ENCODE results near the gene ITPK1.

ITPK1 gene

DNA sequence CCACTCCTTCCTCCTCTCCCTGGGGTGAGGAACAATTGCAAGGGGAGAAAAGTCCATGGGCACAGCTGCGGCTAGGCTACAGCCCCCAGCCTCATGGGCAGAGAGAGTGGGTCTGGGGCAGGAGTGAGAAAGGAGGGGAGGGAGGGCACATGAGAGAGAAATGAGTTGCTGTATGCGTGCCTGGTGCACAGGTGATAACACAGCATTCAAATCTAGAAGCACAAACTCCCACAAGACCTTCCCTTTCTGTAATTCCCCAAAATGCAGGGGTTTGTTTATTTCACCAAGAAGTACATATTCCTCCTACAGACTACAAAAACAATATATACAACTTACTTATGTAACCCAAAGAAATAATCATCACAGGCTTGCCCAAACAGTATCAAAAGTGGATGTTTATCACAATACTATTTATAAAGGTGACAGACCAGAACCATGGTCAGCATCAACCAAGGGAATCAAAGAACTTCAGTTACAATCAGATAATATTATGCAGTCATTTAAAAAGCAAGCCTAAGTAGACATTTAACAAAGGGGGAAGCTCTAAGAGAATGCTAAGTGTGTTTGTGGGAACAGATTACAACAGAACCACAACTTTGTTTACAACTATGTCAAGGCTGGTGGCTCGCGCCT is 54.2 kb downstream of the ITPK1 start:
- no peak for DNase-seq (ENCODE audit: low read depth)

DNA sequence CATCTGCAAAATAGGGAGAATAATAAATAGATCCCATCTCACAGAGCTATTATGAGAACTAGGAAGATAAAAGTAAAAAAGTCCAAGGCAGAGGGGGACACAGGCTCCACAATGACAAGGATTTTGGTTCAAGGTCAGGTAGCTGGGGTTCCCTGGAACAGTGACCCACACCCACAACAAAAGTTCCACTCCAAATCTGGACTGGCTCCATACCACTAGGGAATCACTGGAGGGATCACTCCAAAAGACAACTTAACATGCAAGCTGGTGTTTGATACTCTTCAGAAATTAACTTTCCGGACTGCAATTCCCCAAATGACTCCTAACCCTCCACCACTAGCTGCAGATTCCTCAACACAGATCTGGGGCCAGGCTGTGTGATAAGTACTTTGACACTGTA is 54.9 kb downstream of the ITPK1 start:
- no peak for DNase-seq (ENCODE audit: low read depth)

- DNase-seq (ENCODE audit: low read depth) = no peak
Measured at GRCh38 chr14:93059917-93060545, 55.7 kb downstream of the ITPK1 start.

DNA sequence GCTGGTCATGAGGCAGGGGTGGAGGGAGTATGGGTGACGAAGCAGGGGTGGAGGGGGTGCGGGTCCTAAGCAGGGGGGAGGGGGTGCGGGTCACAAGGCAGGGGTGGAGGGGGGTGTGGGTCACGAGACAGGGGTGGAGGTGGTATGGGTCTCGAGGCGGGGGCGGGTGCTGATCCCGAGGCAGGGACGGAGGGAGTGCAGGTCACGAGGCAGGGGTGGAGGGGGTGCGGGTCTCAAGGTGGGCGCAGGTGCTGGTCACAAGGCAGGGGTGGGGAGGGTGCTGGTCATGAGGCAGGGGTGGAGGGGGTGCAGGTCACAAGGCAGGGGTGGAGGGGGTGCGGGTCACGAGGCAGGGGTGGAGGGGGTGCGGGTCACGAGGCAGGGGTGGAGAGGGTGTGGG is 56.5 kb downstream of the ITPK1 start:
- no peak for DNase-seq (ENCODE audit: low read depth)

DNA sequence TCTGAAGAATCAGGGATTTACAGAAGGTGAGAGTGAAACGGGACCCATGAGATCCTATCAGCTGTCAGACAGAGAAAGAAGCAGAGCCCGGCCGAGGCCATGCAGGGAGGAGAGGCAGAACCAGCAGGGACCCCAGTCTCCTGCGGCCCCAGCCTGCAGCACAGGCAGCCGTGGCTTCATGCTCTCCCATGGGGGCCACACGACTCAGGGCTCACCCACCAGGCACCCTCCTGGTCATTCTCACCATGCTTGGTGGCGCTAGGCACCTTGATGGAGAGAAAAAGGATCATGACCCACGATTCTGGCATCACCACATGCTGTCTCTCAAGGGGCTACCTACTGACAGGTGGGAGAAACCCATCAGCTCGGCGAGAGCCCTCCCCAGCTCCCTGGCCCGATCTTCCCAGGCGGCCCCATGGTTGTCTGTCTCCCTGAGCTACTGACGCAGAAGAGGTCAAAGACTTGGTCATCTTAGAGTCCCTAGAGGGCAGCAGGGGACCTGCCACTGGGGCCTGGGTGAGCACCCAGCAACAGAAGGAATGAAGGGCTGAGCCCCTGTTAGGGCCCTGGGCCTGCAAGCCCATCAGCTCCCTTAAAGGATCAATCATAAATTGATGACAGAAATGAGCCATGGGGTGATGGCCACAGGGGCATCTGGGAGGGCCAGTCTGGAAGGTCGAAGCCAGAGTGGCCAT is 58.0 kb downstream of the ITPK1 start:
- no peak for DNase-seq (ENCODE audit: low read depth)

DNA sequence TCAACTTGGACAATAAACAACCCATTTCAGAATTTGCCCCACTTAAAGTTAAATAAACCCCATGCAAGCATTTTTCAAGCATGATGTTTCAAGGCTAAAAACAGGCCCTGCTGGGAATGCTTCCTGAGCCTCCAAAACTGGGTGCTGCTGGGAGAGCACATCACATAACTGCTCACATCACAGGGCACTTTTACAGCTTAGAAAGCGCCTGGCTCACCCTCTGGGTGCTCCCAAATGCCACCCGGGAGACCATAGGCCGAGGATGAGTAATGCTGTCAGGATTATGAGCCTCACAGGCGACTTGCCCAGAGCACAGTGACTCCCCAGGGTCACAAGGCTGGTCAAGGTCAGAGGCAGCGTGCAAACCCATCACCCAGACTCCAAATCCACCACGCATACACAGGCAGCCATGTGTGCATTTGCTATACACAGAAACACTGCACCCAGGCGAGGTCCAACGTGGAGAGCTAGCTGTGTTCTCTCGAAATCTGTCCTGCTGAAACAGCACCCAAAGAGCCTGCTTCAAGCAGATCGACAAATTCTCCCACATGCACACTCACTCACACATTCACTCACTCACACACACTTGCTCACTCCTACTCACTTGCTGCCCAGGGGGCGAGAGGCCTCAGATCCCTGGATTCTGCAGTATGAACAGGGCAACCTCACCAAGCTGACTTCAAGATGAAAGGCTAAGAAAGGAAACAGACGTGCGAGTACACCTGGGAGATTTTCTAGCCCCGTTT is 58.7 kb downstream of the ITPK1 start:
- no peak for DNase-seq (ENCODE audit: low read depth)

- no peak for DNase-seq (ENCODE audit: low read depth)
Measured at GRCh38 chr14:93056166-93056839, 59.4 kb downstream of the ITPK1 start.

DNA sequence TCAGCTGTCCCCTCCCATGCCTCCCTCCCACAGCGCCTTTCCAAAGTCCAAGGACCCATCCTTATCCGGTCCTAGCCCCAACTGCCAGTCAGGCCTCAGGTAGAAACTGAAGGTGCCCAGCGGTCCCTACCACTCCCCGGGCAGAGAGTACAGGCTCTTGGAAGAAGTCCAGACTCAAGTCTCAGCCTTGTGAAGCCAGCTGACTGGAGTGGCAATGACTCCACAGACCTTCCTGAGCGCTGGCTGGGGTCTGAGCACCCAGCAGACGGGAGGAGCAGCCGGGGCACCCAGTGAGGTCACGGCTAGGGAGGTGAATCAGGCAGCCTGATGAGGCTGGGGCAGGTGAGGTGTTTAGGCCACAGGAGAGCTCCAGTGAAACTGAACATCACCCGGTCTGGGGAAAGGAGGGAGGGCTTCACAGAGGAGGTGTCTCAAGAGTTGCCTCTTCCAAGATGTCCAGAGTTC is 60.0 kb downstream of the ITPK1 start:
- no peak for DNase-seq (ENCODE audit: low read depth)

DNA sequence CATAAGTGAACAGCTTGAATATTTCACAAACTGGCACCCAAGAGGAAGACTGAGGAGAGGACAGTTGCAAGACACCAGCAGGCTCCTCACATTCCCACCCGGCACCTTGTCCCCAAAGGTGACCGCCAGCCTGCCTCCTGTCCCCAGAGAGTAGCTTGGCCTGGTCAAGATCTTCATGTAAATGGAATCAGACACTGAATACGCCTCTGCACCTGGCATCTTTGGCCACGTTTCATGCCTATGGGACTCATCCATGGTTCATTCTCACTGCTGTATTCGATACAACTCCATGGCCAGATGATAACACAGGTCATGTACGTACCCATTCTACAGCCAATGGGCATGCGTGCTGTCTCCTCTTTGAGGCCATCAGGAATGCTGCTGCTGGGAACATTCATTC is 60.8 kb downstream of the ITPK1 start:
- DNase-seq (ENCODE audit: low read depth) = no peak

DNA sequence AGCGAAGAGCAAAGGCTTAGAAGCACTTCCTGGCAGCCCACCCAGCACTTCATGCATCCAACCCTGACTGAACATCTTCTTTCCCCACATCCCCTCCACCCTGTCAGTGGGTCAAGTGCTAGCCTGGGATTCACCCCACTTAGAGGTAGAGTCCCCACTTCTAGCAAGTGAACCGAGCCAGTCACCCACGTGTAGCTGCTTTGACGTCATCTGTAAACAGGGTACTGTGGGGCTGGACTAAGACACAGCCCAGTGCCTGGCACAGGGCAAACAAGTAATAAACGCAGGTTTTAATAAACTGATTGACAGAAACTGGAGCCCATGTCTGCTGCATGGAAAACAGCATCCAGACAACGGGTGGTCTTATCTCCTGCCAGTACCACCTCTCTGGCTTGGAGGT is 61.7 kb downstream of the ITPK1 start:
- no peak for DNase-seq (ENCODE audit: low read depth)

DNA sequence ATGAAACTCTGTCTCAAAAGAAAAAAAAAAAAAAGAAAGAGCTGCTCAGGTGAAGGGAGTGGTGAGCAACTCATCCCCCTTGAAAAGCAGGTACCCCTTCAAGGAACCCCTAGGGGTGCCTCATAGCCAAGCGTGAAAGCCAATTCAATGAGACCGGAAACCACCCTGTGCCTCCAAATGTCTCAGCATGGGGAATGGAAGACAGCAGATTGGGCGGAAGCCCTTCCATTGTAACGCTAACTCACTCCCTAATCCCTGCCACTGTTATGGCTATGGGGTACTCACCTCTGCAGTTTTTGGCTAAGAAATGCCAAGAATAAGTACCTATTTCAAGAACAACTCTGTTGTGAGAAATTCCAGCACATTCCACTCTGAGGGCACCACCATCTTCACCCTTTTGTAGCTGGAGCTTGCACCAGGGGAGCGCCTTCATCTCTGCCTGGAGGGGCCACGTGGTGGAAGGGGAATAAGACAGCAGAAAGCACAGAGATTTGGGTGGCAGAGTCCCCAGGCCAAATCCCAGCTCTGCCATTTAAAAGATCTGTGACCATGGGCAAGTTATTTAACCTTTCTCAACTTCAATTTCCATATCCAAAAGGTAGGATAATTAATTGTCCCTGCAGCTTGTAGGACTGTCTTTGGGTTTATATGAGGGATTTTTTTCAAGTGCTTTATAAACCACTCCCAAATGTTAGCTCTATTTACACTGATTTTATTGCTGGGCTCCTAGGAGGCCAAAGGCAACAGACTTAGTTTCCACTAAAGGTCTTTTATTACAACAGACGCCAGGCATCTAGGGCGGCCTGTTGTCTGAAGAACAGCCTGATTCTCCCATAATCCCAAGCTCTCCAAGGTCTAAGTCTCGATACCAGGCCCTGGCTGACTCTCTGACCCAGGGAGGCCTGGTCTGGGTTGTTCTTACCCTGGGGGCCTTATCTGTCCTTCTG is 63.9 kb downstream of the ITPK1 start:
- no peak for DNase-seq (ENCODE audit: low read depth)

DNA sequence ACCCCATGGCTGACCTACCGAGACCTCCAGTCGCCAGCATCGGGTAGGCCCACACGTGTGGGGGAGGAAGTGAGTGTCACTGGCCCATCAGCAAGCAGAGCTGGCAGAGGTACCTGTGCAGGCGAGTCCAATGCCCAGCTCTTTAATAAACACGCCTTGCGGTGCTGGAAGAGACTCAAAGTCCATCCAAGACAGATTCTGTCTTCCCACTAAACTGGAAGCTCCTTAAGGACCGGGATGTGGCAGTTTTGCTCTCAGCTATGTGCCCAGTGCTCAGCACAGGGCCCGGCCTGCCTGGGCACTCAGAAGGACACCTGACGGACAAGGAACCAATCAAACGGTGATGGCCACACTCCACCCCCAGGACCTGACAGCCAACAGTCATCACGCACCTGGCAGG is 65.0 kb downstream of the ITPK1 start:
- no peak for DNase-seq (ENCODE audit: low read depth)

GRCh38 chr14:93049867-93050331 is 65.8 kb downstream of the ITPK1 start:
- no peak for DNase-seq (ENCODE audit: low read depth)

- no peak for DNase-seq (ENCODE audit: low read depth)
Measured at GRCh38 chr14:93049315-93049714, 66.4 kb downstream of the ITPK1 start.

DNA sequence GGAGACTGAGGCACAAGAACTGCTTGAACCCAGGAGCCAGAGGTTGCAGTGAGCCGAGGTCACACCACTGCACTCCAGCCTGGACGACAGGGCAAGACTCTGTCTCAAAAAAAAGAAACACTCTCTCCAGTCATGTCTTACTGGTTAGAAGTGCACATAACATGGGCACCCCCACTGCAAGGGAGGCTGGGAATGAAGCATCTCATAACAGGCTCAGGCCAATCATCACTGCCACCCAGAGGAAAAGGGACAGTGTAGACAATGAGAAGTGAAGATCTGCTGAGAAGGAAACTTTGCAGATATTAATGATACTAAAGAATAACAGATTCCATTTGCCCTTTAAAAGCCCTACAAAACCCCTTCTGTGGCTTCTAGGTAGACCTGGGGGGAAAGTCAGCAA is 66.9 kb downstream of the ITPK1 start:
- DNase-seq (ENCODE audit: low read depth) = no peak

GRCh38 chr14:93047661-93048060 is 68.1 kb downstream of the ITPK1 start:
- no peak for DNase-seq (ENCODE audit: low read depth)

- no peak for DNase-seq (ENCODE audit: low read depth)
Measured at GRCh38 chr14:93047157-93047556, 68.6 kb downstream of the ITPK1 start.

GRCh38 chr14:93046705-93047050 is 69.0 kb downstream of the ITPK1 start:
- no peak for DNase-seq (ENCODE audit: low read depth)

GRCh38 chr14:93045965-93046704 is 69.6 kb downstream of the ITPK1 start:
- DNase-seq (ENCODE audit: low read depth) = no peak

GRCh38 chr14:93045211-93045674 is 70.5 kb downstream of the ITPK1 start:
- no peak for DNase-seq (ENCODE audit: low read depth)
